GM12872 (cell line): ENCODE data around the gene ELOVL1.

Source experiments
- CTCF ChIP-seq: IDR thresholded peaks from 3 replicates; pipeline ENCODE4 v1.5.1; 2011; ENCODE audit warnings: low read depth, mild to moderate bottlenecking, low read length, moderate library complexity; ENCODE audit not compliant: insufficient read depth

Gene ELOVL1

GRCh38 chr1:43358121-43358745, 9.6 kb downstream of the ELOVL1 start:
- peak; percentile 67 for TF ChIP-seq CTCF

- no peak for TF ChIP-seq CTCF
Measured at GRCh38 chr1:43357251-43357650, 10.6 kb downstream of the ELOVL1 start.

GRCh38 chr1:43354936-43355335, 12.9 kb downstream of the ELOVL1 start:
- TF ChIP-seq CTCF, result no peak

DNA sequence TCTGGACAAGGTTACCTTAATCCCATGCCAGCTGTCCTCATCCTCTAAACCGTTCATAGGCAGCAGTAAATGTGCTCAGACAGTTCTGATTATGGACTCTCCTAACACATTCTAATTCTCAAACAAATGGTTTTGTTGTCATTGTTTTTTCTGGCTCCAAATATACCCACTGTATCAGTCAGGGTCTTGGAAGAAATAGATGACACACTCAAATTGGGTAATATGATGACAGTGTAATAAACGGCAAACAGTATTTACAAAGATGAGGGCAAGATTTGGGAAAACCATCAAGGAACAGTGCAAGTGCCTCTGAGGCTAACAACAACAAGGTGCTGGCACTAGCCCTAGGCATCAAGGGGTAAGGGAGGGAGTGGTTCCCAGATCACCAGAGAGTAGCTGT, 13.3 kb downstream of the ELOVL1 start:
- no peak for TF ChIP-seq CTCF

- TF ChIP-seq CTCF, result no peak
Measured at GRCh38 chr1:43352881-43353280, 14.9 kb downstream of the ELOVL1 start.

DNA sequence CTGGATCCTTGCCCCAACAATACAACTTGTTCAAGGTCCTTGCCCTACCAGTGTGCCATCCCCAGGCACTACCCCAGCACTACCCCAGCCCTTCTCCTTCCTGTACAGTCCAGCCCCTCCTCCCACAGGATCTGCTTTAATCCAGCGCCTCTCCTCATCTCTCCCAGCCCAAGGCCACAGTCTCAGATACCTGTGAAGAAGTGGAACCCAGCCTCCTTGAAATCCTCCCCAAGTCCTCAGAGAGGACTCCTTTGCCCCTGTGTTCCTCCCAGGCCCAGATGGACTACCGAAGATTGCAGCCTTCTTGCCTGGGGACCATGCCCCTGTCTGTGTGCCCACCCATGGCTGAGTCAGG, 15.5 kb downstream of the ELOVL1 start:
- TF ChIP-seq CTCF, result no peak

DNA sequence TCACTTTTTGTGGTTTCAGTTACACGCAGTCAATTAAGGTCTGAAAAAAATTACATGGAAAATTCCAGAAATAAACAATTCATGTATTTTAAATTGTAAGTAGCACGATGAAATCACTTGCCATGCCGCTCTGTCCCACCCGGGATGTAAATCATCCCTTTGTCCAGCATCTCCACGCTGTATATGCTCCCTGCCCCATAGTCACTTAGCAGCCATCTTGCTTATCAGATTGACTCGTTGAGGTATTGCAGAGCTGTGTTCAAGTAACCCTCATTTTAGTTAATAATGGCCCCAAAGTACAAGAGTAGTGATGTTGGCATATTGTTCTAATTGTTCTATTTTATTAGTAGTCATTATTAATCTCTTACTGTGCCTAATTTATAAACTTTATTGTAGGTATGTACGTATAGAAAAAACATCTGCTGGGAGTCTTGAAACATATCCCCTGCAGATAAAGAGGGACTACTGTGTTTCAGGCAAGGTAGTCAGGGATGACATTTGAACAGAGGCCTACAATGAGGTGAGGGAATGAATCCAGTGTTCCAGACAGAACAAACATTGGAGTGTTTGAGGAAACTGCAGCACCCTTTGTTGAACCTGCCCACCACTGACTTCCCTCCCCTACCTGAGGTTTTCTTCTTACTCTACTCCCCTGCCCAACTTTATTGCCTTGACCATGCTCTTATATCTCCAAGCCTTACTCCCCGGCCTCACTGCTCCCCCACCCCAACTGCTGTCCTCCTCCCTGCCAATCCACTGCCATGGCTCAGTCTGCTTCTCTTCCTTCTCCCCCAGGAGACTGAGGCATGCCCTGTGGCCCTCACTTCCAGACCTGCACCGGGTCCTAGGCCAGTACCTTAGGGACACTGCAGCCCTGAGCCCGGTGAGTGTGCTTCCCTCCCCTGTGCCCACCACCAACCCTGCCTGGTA, 16.1 kb downstream of the ELOVL1 start:
- no peak for TF ChIP-seq CTCF
